Measurements from ENCODE around the gene EPB41L4A.

EPB41L4A gene

GRCh38 chr5:112275671-112276070, 143.4 kb downstream of the EPB41L4A start:
- ChIA-PET CTCF (interaction anchor here (0.6 kb wide), 1 partner anchor 393 kb away, joined by 3 read pairs; no protein-coding TSS in a partner anchor), POLR2A (no interaction called here)
- no peak for DNase-seq (ENCODE audit: extremely low spot score)
- TF ChIP-seq HDGF (IDR thresholded peaks at IDR 0.05; ENCODE audit: borderline replicate concordance) = no peak
- no peak for TF ChIP-seq FOXM1 (IDR thresholded peaks at IDR 0.05; ENCODE audit: borderline replicate concordance)
- TF ChIP-seq, protein P1, sequence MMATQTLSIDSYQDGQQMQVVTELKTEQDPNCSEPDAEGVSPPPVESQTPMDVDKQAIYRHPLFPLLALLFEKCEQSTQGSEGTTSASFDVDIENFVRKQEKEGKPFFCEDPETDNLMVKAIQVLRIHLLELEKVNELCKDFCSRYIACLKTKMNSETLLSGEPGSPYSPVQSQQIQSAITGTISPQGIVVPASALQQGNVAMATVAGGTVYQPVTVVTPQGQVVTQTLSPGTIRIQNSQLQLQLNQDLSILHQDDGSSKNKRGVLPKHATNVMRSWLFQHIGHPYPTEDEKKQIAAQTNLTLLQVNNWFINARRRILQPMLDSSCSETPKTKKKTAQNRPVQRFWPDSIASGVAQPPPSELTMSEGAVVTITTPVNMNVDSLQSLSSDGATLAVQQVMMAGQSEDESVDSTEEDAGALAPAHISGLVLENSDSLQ (IDR thresholded peaks at IDR 0.05) = no peak
- no peak for TF ChIP-seq BHLHE40 (IDR thresholded peaks at IDR 0.05; ENCODE audit: borderline replicate concordance)
- no peak for TF ChIP-seq TARDBP (IDR thresholded peaks at IDR 0.05)
- TF ChIP-seq ARNT (IDR thresholded peaks at IDR 0.05) = no peak
- TF ChIP-seq FOXK2 (IDR thresholded peaks at IDR 0.05) = no peak
- TF ChIP-seq NFRKB (IDR thresholded peaks at IDR 0.05) = no peak
- no peak for TF ChIP-seq L3MBTL2 (conservative IDR thresholded peaks at IDR 0.05)
- TF ChIP-seq CTBP1 (IDR thresholded peaks at IDR 0.05; ENCODE audit: borderline replicate concordance) = no peak
- no peak for TF ChIP-seq ZNF384 (IDR thresholded peaks at IDR 0.05)
- TF ChIP-seq FOXA1 (IDR thresholded peaks at IDR 0.05) = no peak

DNA sequence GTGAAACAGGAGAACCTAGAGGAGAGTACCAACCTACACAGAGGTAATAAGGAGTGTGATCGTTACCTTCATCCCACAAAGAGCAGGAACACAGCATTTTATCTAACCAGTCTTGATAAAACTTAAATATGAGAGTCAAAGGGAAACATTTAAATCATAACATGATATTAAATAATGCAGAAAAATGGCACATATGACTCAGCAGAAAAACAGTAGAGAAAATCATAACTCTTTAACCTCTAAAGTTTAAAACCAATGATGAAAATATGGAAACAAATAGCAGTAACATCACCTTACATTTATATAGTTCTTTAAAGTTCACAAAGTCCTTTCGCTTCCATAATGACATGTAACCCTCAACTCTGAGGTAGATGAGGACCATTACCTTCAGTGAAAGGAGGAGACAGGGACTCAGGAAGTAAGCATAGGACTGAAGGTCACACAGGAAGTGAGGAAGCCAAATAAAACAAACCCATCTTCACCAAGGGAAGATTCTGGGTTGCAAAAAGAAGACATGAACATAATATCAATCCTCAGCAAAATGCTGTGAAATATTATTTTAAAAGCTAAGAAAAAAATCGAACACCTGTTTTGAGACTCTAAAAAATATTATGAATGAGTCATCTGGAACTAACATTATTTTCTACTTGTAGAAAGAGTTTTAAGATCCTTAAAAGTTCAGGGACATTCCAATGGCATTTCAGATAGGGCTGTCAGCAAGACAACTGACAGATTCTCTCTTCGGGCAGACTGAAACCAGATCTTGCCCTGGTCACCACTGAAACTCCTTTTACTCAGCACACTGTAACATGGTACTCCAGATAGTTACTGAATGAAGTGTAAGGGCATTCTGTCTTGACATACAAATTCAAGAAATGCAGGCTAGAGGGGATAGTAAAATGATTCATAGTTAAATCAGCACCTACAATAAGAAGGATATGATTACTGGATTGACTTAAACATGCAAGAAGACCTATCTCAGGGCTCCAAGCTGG, 148.5 kb downstream of the EPB41L4A start:
- ChIA-PET POLR2A (no interaction called here), CTCF (interaction anchor here (0.6 kb wide), 1 partner anchor 150 kb away, joined by 3 read pairs; no protein-coding TSS in a partner anchor)
- DNase-seq (ENCODE audit: extremely low spot score) = no peak
- no peak for TF ChIP-seq BHLHE40 (IDR thresholded peaks at IDR 0.05; ENCODE audit: borderline replicate concordance)

- no peak for DNase-seq (ENCODE audit: extremely low spot score)
- TF ChIP-seq ARNT (IDR thresholded peaks at IDR 0.05) = no peak
- TF ChIP-seq FOXM1 (IDR thresholded peaks at IDR 0.05; ENCODE audit: borderline replicate concordance) = no peak
- no peak for TF ChIP-seq CTBP1 (IDR thresholded peaks at IDR 0.05; ENCODE audit: borderline replicate concordance)
- TF ChIP-seq TARDBP (IDR thresholded peaks at IDR 0.05) = no peak
- TF ChIP-seq, protein P1 (IDR thresholded peaks at IDR 0.05) = no peak
- no peak for TF ChIP-seq LEF1 (IDR thresholded peaks at IDR 0.05; ENCODE audit: borderline replicate concordance)
- no peak for TF ChIP-seq L3MBTL2 (conservative IDR thresholded peaks at IDR 0.05)
- TF ChIP-seq SP1 (IDR thresholded peaks at IDR 0.05) = no peak
- no peak for TF ChIP-seq ZNF384 (IDR thresholded peaks at IDR 0.05)
- TF ChIP-seq BHLHE40 (IDR thresholded peaks at IDR 0.05; ENCODE audit: borderline replicate concordance) = no peak
- TF ChIP-seq HDGF (IDR thresholded peaks at IDR 0.05; ENCODE audit: borderline replicate concordance) = no peak
- TF ChIP-seq SUZ12 (IDR thresholded peaks at IDR 0.05) = no peak
- no peak for TF ChIP-seq FOXK2 (IDR thresholded peaks at IDR 0.05)
- TF ChIP-seq FOXA1 (IDR thresholded peaks at IDR 0.05) = no peak
- ChIA-PET POLR2A (no interaction called here), CTCF (interaction anchor here (0.6 kb wide), 1 partner anchor 1144 kb away, joined by 3 read pairs; no protein-coding TSS in a partner anchor)
Observed at GRCh38 chr5:112267231-112267630, 151.8 kb downstream of the EPB41L4A start.

DNA sequence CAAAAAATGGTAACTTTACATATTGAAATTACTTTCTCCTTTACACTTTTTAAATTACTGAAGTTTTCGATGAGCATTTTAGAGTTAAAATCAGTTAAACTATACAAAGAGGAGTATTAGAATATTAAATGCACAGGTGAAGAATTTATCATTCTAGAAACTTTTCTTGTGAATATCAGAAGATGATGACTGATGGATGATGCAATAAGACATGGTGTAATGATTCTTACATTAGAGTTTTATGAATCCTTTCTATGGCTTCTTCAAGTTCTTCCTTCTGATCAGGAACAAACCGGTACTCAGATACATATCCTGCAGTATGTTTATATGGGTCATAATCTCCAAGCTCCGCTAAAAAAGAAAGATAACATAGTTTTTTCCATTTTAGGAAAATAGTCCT, 154.4 kb downstream of the EPB41L4A start:
- POLR2A ChIA-PET = no interaction called here
- CTCF ChIA-PET = no interaction called here
- no peak for DNase-seq (ENCODE audit: extremely low spot score)
- TF ChIP-seq CTBP1 (IDR thresholded peaks at IDR 0.05; ENCODE audit: borderline replicate concordance) (no peak), LEF1 (IDR thresholded peaks at IDR 0.05; ENCODE audit: borderline replicate concordance) (no peak), ELF4 (IDR thresholded peaks at IDR 0.05) (no peak), HDGF (IDR thresholded peaks at IDR 0.05; ENCODE audit: borderline replicate concordance) (no peak), FOXM1 (IDR thresholded peaks at IDR 0.05; ENCODE audit: borderline replicate concordance) (no peak), L3MBTL2 (conservative IDR thresholded peaks at IDR 0.05) (no peak), ARNT (IDR thresholded peaks at IDR 0.05) (no peak), ZNF384 (IDR thresholded peaks at IDR 0.05) (no peak), FOXK2 (IDR thresholded peaks at IDR 0.05) (no peak), FOXA1 (IDR thresholded peaks at IDR 0.05) (no peak), TARDBP (IDR thresholded peaks at IDR 0.05) (no peak), NFRKB (IDR thresholded peaks at IDR 0.05) (no peak), SUZ12 (IDR thresholded peaks at IDR 0.05) (no peak), SP1 (IDR thresholded peaks at IDR 0.05) (no peak), BHLHE40 (IDR thresholded peaks at IDR 0.05; ENCODE audit: borderline replicate concordance) (no peak)
- TF ChIP-seq, protein P1 (IDR thresholded peaks at IDR 0.05) = no peak

- TF ChIP-seq L3MBTL2 (conservative IDR thresholded peaks at IDR 0.05) (no peak), ELF4 (IDR thresholded peaks at IDR 0.05) (no peak), TARDBP (IDR thresholded peaks at IDR 0.05) (no peak), CTBP1 (IDR thresholded peaks at IDR 0.05; ENCODE audit: borderline replicate concordance) (no peak), ARNT (IDR thresholded peaks at IDR 0.05) (no peak)
- TF ChIP-seq, protein P1 (IDR thresholded peaks at IDR 0.05) = no peak
- no peak for DNase-seq (ENCODE audit: extremely low spot score)
- POLR2A ChIA-PET = no interaction called here
- CTCF ChIA-PET = no interaction called here
Observed at GRCh38 chr5:112264151-112264550, 154.9 kb downstream of the EPB41L4A start.

Measured in HEK293T (cell line).